AG04449 (cell line): ENCODE results near the gene APOA4.

Experiments
- CTCF ChIA-PET: fragments of 350-600 bp; formaldehyde crosslinking; extraction: SDS; loops from one replicate; lab custom pipeline; 2021; ENCODE audit warnings: antibody characterized with exemption; lab: Yijun Ruan, JAX
- POLR2A ChIA-PET: fragments of 400-600, 350-600 bp; formaldehyde crosslinking; extraction: SDS; loops from one replicate; lab custom pipeline; 2020; ENCODE audit warnings: antibody characterized with exemption, inconsistent platforms; lab: Yijun Ruan, JAX
- DNase-seq: peaks from one replicate; pipeline ENCODE4 v3.0.0-alpha.2; 2010; ENCODE audit warnings: low read depth, low spot score
- H3K4me3 ChIP-seq: 2 replicates; pipeline ENCODE4 v1.5.1; 2011; ENCODE audit warnings: low read depth, mild to moderate bottlenecking, control low read depth, low read length
- CTCF ChIP-seq: IDR thresholded peaks from one replicate; pipeline ENCODE4 v1.5.1; 2011; ENCODE audit warnings: mild to moderate bottlenecking, moderate library complexity, low read length, control low read depth, inconsistent platforms; ENCODE audit not compliant: insufficient read depth; ENCODE audit errors: missing control alignments

APOA4 gene

GRCh38 chr11:116823031-116823843 lies at the start of gene APOA4:
APOA4 (minus strand) TSS chr11:116823304; CDS start chr11:116823191, 113 bp downstream.
- CTCF ChIA-PET = interaction anchor here (0.9 to 3.3 kb wide), 5 partner anchors 9 to 283 kb away, joined by 3 to 24 read pairs (median 3); partner anchors contain the start of genes APOA1 and APOA5
- POLR2A ChIA-PET = no interaction called here
- TF ChIP-seq CTCF = no peak
- no peak within 1 kb of the TSS for H3K4me3 ChIP-seq
- DNase-seq = no peak

DNA sequence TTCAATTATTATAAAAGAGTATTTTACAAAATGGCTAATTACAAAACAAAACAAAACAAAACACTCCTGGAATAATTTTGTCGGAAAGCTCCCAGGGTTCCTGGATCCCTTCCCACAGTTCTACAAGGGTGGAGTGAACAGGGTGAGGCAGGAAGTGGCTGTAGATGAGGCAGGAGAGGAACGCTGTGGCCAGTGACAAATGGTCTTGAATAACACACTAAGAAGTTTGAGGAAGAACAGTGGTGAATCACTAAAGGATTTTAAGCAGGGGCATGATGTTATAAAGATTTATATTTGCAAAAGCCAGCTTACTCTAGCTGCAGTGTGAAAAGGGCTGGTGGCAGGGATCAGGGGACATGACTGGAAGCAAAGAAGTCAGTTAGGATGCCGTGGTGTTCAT lies 48.1 kb upstream of the APOA4 start:
- POLR2A ChIA-PET = interaction anchor here (1.0 to 1.2 kb wide), 3 partner anchors 17 to 227 kb away, joined by 4 read pairs; partner anchors contain the start of gene SIK3
- no peak for DNase-seq
- no peak for TF ChIP-seq CTCF
- CTCF ChIA-PET = interaction anchor here (1.5 to 5.1 kb wide), 4 partner anchors 9 to 355 kb away, joined by 4 to 41 read pairs (median 9); no protein-coding TSS in a partner anchor
- no peak overlapping the region for H3K4me3 ChIP-seq

DNA sequence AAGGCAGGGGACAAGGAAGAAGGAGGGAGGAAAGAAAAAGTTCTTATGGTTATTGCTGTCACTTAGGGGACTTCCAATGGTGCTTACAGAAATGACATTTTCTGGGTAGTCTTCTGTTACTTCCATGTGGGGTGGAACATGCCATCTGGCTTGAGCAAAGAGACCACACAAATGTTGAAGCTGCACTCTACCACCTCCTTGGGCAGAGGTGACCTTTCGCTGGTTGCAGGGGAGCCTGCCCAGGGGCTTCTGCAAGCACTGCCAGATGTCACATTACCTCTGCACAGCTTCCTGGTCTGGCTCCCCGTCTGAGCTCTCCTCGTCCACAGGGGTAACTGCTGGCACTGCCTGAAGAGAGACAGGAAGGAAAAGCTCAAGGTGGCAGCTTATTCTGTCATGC lies 47.0 kb upstream of the APOA4 start:
- ChIA-PET POLR2A (no interaction called here), CTCF (interaction anchor here (1.1 to 5.1 kb wide), 6 partner anchors 10 to 356 kb away, joined by 3 to 41 read pairs (median 4); no protein-coding TSS in a partner anchor)
- no peak for DNase-seq
- no peak overlapping the region for H3K4me3 ChIP-seq
- TF ChIP-seq CTCF = no peak

DNA sequence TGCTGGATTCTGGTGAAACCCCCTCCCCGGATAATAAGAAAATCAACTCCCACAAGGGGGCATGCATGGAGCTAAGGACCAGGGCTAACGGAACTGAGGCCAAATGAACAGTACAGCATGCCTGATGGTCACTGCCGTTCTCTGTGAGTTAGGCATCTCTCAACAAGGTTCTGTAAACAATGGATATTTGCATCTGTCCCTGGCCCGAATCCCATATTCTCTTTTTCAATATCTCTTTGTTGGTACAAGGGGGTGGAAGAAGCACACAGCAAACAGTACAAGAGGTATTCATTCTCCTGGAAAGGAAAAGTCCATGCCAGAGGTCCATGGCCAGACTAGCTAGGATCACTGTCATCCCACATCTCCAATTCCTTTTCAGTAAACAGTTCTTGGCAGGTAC lies 46.5 kb upstream of the APOA4 start:
- CTCF ChIA-PET = interaction anchor here (1.1 to 5.1 kb wide), 5 partner anchors 10 to 237 kb away, joined by 3 to 41 read pairs (median 3); no protein-coding TSS in a partner anchor
- POLR2A ChIA-PET = no interaction called here
- DNase-seq = no peak
- TF ChIP-seq CTCF = no peak
- H3K4me3 ChIP-seq = no peak overlapping the region

- no peak for TF ChIP-seq CTCF
- ChIA-PET CTCF (interaction anchor here (2.1 to 8.0 kb wide), 3 partner anchors 12 to 77 kb away, joined by 9 to 55 read pairs (median 15); partner anchors contain the start of gene APOA5), POLR2A (interaction anchor here (0.7 to 1.5 kb wide), 2 partner anchors 15 to 227 kb away, joined by 3 to 4 read pairs; no protein-coding TSS in a partner anchor)
- DNase-seq = no peak
- no peak overlapping the region for H3K4me3 ChIP-seq
Measured at GRCh38 chr11:116868066-116868465, 45.0 kb upstream of the APOA4 start.

DNA sequence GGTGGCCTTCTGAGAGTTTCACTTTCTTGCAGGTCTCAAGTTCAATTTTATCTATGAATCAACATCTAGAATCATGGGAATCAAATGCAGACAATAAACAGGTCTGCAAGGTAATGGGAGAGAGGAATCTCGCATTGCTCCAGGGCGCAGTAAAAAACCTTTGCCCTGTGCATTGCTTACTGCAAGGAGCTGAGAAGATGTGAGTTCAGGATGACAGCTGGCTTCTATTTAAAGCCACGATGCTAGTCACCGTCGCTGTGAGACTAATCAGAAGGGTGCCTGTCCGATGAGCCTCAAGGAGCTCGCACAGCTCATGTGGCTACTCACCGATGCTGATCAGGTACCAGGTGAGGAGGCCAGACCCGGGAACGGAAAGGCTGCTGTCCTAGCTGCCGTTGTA lies 44.5 kb upstream of the APOA4 start:
- TF ChIP-seq CTCF = no peak
- no peak overlapping the region for H3K4me3 ChIP-seq
- CTCF ChIA-PET = interaction anchor here (2.1 to 8.0 kb wide), 3 partner anchors 12 to 76 kb away, joined by 9 to 55 read pairs (median 15); partner anchors contain the start of gene APOA5
- DNase-seq = no peak
- POLR2A ChIA-PET = interaction anchor here (0.7 to 1.5 kb wide), 2 partner anchors 14 to 227 kb away, joined by 3 to 4 read pairs; no protein-coding TSS in a partner anchor
